Mesendoderm (in vitro differentiated cells): ENCODE data around the gene GRK1.

Experiments used
- DNase-seq: peaks from one replicate; pipeline ENCODE4 v3.0.0; 2013
- H2AK5ac ChIP-seq: 2 replicates; pipeline ENCODE4 v1.6.1; 2013; ENCODE audit warnings: low read length, inconsistent platforms
- H2BK120ac ChIP-seq: 2 replicates; pipeline ENCODE4 v1.6.1; 2013; ENCODE audit warnings: low read depth, mild to moderate bottlenecking, low read length, moderate library complexity, mixed read lengths
- H2BK15ac ChIP-seq: replicated peaks from 2 replicates; pipeline ENCODE4 v1.6.1; 2013; ENCODE audit warnings: low read depth, mild to moderate bottlenecking, moderate library complexity
- H2BK5ac ChIP-seq: 2 replicates; pipeline ENCODE4 v1.6.1; 2013; ENCODE audit warnings: low read length, inconsistent platforms
- H3K18ac ChIP-seq: 2 replicates; pipeline ENCODE4 v1.6.1; 2013; ENCODE audit warnings: mild to moderate bottlenecking, low read length, mixed read lengths
- H3K23ac ChIP-seq: one replicate; pipeline ENCODE4 v1.6.1; 2013; ENCODE audit warnings: low read length
- H3K27ac ChIP-seq: 2 replicates; pipeline ENCODE4 v1.5.1; 2013; ENCODE audit warnings: low read depth, mild to moderate bottlenecking, inconsistent platforms, low read length, moderate library complexity
- H3K27me3 ChIP-seq: 2 replicates; pipeline ENCODE4 v1.6.1; 2013; ENCODE audit warnings: low read length, control low read depth, mild to moderate bottlenecking, inconsistent platforms; ENCODE audit not compliant: insufficient read depth, poor library complexity
- H3K36me3 ChIP-seq: 2 replicates; pipeline ENCODE4 v1.6.1; 2013; ENCODE audit warnings: low read length, inconsistent platforms; ENCODE audit not compliant: control insufficient read depth, insufficient read depth
- H3K4ac ChIP-seq: one replicate; pipeline ENCODE4 v1.6.1; 2013; ENCODE audit warnings: low read depth, mild to moderate bottlenecking, low read length, moderate library complexity
- H3K4me1 ChIP-seq: 2 replicates; pipeline ENCODE4 v1.6.1; 2013; ENCODE audit warnings: low read depth, low read length, inconsistent platforms; ENCODE audit not compliant: control insufficient read depth
- H3K4me2 ChIP-seq: 2 replicates; pipeline ENCODE4 v1.6.1; 2013; ENCODE audit warnings: low read length
- H3K4me3 ChIP-seq: 2 replicates; pipeline ENCODE4 v1.5.1; 2013; ENCODE audit warnings: mild to moderate bottlenecking, low read length
- H3K56ac ChIP-seq: one replicate; pipeline ENCODE4 v1.6.1; 2013; ENCODE audit warnings: low read length
- H3K79me1 ChIP-seq: 2 replicates; pipeline ENCODE4 v1.6.1; 2013; ENCODE audit warnings: low read length, inconsistent platforms
- H3K79me2 ChIP-seq: 2 replicates; pipeline ENCODE4 v1.6.1; 2013; ENCODE audit warnings: mild to moderate bottlenecking, low read length; ENCODE audit not compliant: control insufficient read depth, insufficient read depth
- H3K9ac ChIP-seq: 2 replicates; pipeline ENCODE4 v1.6.1; 2013; ENCODE audit warnings: low read length, inconsistent platforms
- H4K5ac ChIP-seq: one replicate; pipeline ENCODE4 v1.6.1; 2013; ENCODE audit warnings: low read length
- H4K8ac ChIP-seq: one replicate; pipeline ENCODE4 v1.6.1; 2013; ENCODE audit warnings: low read depth, mild to moderate bottlenecking, control low read depth, low read length, moderate library complexity
- WGBS: extraction: QIAGEN DNeasy Blood & Tissue Kit; methylation state at CpG from one replicate; pipeline ENCODE4 v1.1.7; 2013; ENCODE audit warnings: low lambda C conversion rate, missing lambda C conversion rate; ENCODE audit not compliant: insufficient coverage; ENCODE audit errors: extremely low coverage; 5-methylcytosine and 5-hydroxymethylcytosine counted together

Gene GRK1

GRCh38 chr13:113630296-113630695 is 36.7 kb upstream of the GRK1 start:
- no peak for DNase-seq
- Histone ChIP-seq H2BK15ac (no peak overlapping the region), H3K23ac (no peak overlapping the region), H2BK120ac (no peak overlapping the region), H2BK5ac (no peak overlapping the region), H4K5ac (no peak overlapping the region), H3K18ac (no peak overlapping the region), H2AK5ac (no peak overlapping the region), H4K8ac (no peak overlapping the region), H3K56ac (no peak overlapping the region), H3K4me1 (no peaks in the 10 kb centered on the region), H3K9ac (no peak overlapping the region), H3K4me3 (no peak overlapping the region), H3K4me2 (no peak overlapping the region), H3K79me1 (peaks cover 26% of the 10 kb centered on the region), H3K27me3 (no peaks in the 10 kb centered on the region), H3K36me3 (peaks cover 17% of the 10 kb centered on the region), H3K4ac (no peak overlapping the region), H3K27ac (no peak overlapping the region), H3K79me2 (peaks cover 28% of the 10 kb centered on the region)
- no CpG with 5 or more reads among the region's 11 CpGs for WGBS

- no peaks in the 10 kb centered on the region for H3K4me1 ChIP-seq
- H3K36me3 ChIP-seq: peaks cover 20% of the 10 kb centered on the region
- no peak overlapping the region for H3K4ac ChIP-seq
- no peak overlapping the region for H3K4me2 ChIP-seq
- H3K56ac ChIP-seq: no peak overlapping the region
- H3K9ac ChIP-seq: no peak overlapping the region
- no peak overlapping the region for H3K27ac ChIP-seq
- H3K79me2 ChIP-seq: peaks cover 28% of the 10 kb centered on the region
- WGBS: no CpG with 5 or more reads among the region's 6 CpGs
- H2BK15ac ChIP-seq: no peak overlapping the region
- no peak overlapping the region for H3K18ac ChIP-seq
- no peak overlapping the region for H3K23ac ChIP-seq
- no peak overlapping the region for H4K8ac ChIP-seq
- H3K27me3 ChIP-seq: no peaks in the 10 kb centered on the region
- no peak overlapping the region for H3K4me3 ChIP-seq
- H2AK5ac ChIP-seq: no peak overlapping the region
- H3K79me1 ChIP-seq: peaks cover 26% of the 10 kb centered on the region
- no peak overlapping the region for H2BK5ac ChIP-seq
- no peak overlapping the region for H4K5ac ChIP-seq
- H2BK120ac ChIP-seq: no peak overlapping the region
- no peak for DNase-seq
These were observed 36.2 kb upstream of the GRK1 start for GRCh38 chr13:113630804-113631203.

DNA sequence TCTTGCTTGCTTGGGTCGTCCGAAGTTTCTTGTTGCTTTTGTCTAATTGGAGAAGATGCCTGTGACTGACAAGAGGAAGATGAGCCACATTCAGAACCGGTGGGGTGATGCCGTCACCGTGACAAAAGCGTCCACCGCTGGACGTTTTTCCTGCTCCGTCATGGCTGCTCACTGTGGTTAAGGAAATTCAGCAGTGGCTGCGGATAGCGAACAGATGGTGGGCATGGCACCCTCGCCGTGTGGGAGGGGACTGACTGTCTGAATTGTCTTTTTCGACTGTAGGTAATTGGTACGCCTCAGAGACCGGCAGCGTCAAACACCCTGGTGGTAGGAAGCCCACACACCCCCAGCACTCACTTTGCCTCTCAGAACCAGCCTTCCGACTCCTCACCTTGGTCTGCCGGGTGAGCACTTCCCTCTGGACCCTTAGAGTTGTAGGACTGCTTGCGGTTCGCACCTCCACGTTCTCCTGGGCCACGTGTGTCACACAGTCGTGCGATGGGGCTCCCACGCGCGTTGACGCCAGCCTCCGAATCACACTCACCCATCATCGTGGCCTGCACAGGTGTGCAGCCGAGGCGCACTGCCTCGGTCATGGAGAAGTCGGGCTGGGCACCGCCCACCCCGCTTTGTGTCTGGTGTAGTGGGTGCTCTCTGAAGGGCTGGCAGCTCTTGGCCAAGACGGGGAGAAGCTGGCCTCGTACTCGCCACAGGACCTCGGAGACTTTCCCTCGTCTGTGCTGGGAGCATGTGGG is 35.5 kb upstream of the GRK1 start:
- Histone ChIP-seq H3K18ac (no peak overlapping the region), H3K56ac (no peak overlapping the region), H3K9ac (no peak overlapping the region), H2BK120ac (no peak overlapping the region), H3K79me2 (peaks cover 26% of the 10 kb centered on the region), H2BK15ac (no peak overlapping the region), H4K8ac (no peak overlapping the region), H4K5ac (no peak overlapping the region), H3K4me3 (no peak overlapping the region), H3K36me3 (peaks cover 25% of the 10 kb centered on the region), H2BK5ac (no peak overlapping the region), H3K27ac (no peak overlapping the region), H2AK5ac (no peak overlapping the region), H3K4me1 (no peaks in the 10 kb centered on the region), H3K4me2 (no peak overlapping the region), H3K79me1 (peaks cover 26% of the 10 kb centered on the region), H3K23ac (no peak overlapping the region), H3K4ac (no peak overlapping the region), H3K27me3 (no peaks in the 10 kb centered on the region)
- DNase-seq: no peak
- no CpG with 5 or more reads among the region's 42 CpGs for WGBS

DNA sequence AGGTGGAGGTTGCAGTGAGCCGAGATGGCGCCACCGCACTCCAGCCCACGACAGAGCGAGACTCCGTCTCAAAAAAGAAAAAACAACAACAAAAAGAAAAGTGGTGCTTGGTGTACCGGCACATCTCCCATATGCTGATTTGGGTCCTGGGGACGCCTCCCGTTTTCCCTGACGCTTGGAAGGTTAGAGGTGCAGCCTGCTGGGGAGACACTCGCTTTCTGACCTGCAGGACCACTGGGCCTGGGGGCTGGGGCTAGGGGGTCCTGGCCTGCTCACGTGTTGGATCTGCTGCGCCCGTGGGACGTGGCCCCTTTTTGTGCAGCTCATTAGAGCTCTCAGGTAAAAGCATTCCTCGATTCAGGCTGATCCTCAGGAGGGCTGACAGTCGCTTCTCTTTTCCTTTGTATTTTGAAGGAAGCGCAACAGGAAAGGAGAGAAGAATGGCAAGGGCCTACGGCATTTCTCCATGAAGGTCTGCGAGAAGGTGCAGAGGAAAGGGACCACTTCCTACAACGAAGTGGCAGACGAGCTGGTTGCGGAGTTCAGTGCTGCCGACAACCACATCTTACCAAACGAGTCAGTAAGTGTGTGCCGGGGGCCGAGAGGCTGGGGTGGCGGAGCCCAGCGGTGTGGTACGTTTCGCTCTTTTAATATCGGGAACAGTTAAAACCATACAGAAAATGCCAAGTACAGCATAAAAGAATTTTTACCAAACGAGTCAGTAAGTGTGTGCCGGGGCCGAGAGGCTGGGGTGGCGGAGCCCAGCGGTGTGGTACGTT is 34.1 kb upstream of the GRK1 start:
- H3K4me3 ChIP-seq: no peak overlapping the region
- H3K4ac ChIP-seq: no peak overlapping the region
- no peak overlapping the region for H2BK120ac ChIP-seq
- peaks cover 31% of the 10 kb centered on the region for H3K36me3 ChIP-seq
- no peak overlapping the region for H2AK5ac ChIP-seq
- no CpG with 5 or more reads among the region's 38 CpGs for WGBS
- H3K4me2 ChIP-seq: no peak overlapping the region
- H2BK5ac ChIP-seq: no peak overlapping the region
- DNase-seq: no peak
- no peak overlapping the region for H3K18ac ChIP-seq
- H3K79me1 ChIP-seq: peaks cover 20% of the 10 kb centered on the region
- H3K27ac ChIP-seq: no peak overlapping the region
- no peak overlapping the region for H3K23ac ChIP-seq
- no peak overlapping the region for H3K9ac ChIP-seq
- H4K8ac ChIP-seq: no peak overlapping the region
- H2BK15ac ChIP-seq: no peak overlapping the region
- no peaks in the 10 kb centered on the region for H3K27me3 ChIP-seq
- no peak overlapping the region for H3K56ac ChIP-seq
- no peak overlapping the region for H4K5ac ChIP-seq
- H3K4me1 ChIP-seq: no peaks in the 10 kb centered on the region
- H3K79me2 ChIP-seq: peaks cover 16% of the 10 kb centered on the region

DNA sequence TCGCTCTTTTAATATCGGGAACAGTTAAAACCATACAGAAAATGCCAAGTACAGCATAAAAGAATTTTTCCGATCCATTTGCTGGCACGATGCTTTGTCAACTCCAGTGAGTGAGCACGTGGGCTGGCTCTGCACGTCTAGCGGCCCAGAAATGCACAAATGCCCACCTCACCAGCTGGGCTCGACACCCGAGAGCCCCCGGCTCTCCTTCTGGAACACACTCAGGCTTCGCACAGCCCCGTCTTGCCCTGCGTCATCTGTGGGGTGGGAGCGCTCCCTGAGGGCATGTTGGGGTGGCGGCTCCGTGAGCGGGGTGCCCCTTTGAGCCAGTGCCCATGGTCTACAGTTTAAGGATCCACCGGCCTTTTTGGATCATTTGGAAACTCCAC is 33.5 kb upstream of the GRK1 start:
- Histone ChIP-seq H3K4me1 (no peaks in the 10 kb centered on the region), H2BK120ac (no peak overlapping the region), H3K36me3 (peaks cover 33% of the 10 kb centered on the region), H3K4me2 (no peak overlapping the region), H3K4ac (no peak overlapping the region), H3K18ac (no peak overlapping the region), H3K23ac (no peak overlapping the region), H3K79me2 (peaks cover 13% of the 10 kb centered on the region), H3K79me1 (peaks cover 21% of the 10 kb centered on the region), H3K27me3 (no peaks in the 10 kb centered on the region), H3K4me3 (no peak overlapping the region), H2BK5ac (no peak overlapping the region), H2AK5ac (no peak overlapping the region), H3K9ac (no peak overlapping the region), H2BK15ac (no peak overlapping the region), H3K56ac (no peak overlapping the region), H4K5ac (no peak overlapping the region), H4K8ac (no peak overlapping the region), H3K27ac (no peak overlapping the region)
- no peak for DNase-seq
- WGBS: no CpG with 5 or more reads among the region's 18 CpGs
